Activated CD4-positive, alpha-beta T cell treated with anti-CD3 and anti-CD28 coated beads for 36 hours (primary cell): ENCODE data around the gene OFD1. TPM values are rescaled to one million over a fixed set of nuclear protein-coding genes. Genes with fewer than 3 reads are reported as not detected.

Source experiments
- ATAC-seq: fragments of 200-7000 bp; cut with Tn5 transposase; one replicate; pipeline ENCODE4 v1.10.0; 2021; ENCODE audit warnings: mild to moderate bottlenecking, moderate library complexity
- CTCF ChIA-PET: fragments of 350-600 bp; sonication (Branson Sonifier 250); formaldehyde crosslinking; loops from one replicate; lab custom pipeline; 2021; ENCODE audit warnings: antibody characterized with exemption; lab: Charles Lee
- POLR2A ChIA-PET: fragments of 350-600 bp; sonication (Branson Sonifier 250); formaldehyde crosslinking; loops from one replicate; lab custom pipeline; 2021; ENCODE audit warnings: antibody characterized with exemption, inconsistent platforms; lab: Charles Lee
- DNase-seq: peaks from one replicate; pipeline ENCODE4 v3.0.0-alpha.2; 2020
- H3K27ac Mint-ChIP-seq: one replicate; pipeline ENCODE4 v1.8.0; 2021; ENCODE audit warnings: mixed read lengths
- H3K27me3 Mint-ChIP-seq: one replicate; pipeline ENCODE4 v1.8.0; 2021; ENCODE audit warnings: mixed read lengths
- H3K36me3 Mint-ChIP-seq: one replicate; pipeline ENCODE4 v1.8.0; 2021; ENCODE audit warnings: low read depth, mixed read lengths
- H3K4me1 Mint-ChIP-seq: one replicate; pipeline ENCODE4 v1.8.0; 2021; ENCODE audit warnings: mixed read lengths
- H3K4me3 Mint-ChIP-seq: one replicate; pipeline ENCODE4 v1.8.0; 2021; ENCODE audit warnings: mild to moderate bottlenecking, moderate library complexity, mixed read lengths
- H3K9me3 Mint-ChIP-seq: one replicate; pipeline ENCODE4 v1.8.0; 2021; ENCODE audit warnings: low read depth, mixed read lengths
- intact Hi-C, 2 experiments: fragments of 100-400 bp; cut with DNase I in 1 of 2; cut with micrococcal nuclease in 1 of 2; formaldehyde crosslinking; loops; one replicate each; pipeline versions ENCODE4 v1.14.2 to v1.15.1; 2022 to 2024; cut with DNase I, micrococcal nuclease
- total RNA-seq, 2 experiments: library from RNA; stranded (reverse); gene quantifications; one replicate each; pipeline ENCODE4 v1.2.3, GENCODE V29; 2021

OFD1 gene
- total RNA-seq, 2 experiments from 2014 or later: 28.0 to 32.4 TPM

DNA sequence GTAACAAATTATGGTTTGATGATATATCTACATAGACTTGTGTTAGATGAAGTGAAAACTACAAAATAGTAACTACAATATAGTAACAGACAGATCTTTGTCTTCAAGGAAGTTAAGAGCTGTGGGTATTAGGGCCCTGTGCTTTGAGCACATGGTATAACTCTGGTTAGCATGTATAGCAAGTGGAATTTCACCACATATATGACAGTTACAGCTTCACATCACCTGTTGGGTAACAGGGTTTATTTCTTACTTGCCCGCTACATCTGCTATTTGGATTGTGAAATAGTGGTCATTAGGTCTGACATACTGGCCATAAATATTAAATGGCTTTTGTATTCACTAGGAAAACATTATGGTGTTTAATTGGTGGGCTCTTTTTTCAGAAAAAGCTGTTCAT, 20.2 kb downstream of the OFD1 start:
- Mint-ChIP-seq H3K27me3 (no peaks in the 10 kb centered on the region), H3K9me3 (no peaks in the 10 kb centered on the region), H3K36me3 (peaks cover 27% of the 10 kb centered on the region), H3K4me1 (peaks cover 18% of the 10 kb centered on the region), H3K27ac (peak overlapping the region; percentile 37), H3K4me3 (no peak overlapping the region)
- ChIA-PET POLR2A (no interaction called here), CTCF (interaction anchor here (0.5 to 1.3 kb wide), 6 partner anchors 8 to 1407 kb away, joined by 3 to 4 read pairs (median 3); no protein-coding TSS in a partner anchor)
- intact Hi-C loops: loop anchor here in 1 of 2 experiments (10.0 kb wide), 1 partner anchor 250 kb away; no protein-coding TSS in a partner anchor
- ATAC-seq: no peak
- no peak for DNase-seq

DNA sequence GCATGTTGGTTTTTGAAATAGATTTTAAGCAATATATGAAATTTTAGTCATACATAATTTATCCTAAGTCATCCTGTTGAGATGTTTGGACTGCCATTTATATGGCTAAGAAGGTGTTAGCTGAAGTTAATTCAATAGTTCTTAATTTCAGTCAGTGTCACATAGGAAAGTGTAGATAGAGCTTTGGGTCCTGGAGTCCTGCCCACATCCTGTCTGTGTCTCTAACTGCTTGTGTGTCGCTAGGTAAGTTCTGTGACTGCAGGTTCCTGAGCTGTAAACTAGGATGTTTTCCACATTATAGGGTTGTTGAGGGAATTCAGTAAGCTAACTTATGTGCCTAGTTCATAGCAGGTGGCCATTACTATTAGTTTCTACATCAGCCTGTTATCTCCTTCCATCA, 20.7 kb downstream of the OFD1 start:
- peaks cover 26% of the 10 kb centered on the region for H3K36me3 Mint-ChIP-seq
- POLR2A ChIA-PET: no interaction called here
- no peak for DNase-seq

DNA sequence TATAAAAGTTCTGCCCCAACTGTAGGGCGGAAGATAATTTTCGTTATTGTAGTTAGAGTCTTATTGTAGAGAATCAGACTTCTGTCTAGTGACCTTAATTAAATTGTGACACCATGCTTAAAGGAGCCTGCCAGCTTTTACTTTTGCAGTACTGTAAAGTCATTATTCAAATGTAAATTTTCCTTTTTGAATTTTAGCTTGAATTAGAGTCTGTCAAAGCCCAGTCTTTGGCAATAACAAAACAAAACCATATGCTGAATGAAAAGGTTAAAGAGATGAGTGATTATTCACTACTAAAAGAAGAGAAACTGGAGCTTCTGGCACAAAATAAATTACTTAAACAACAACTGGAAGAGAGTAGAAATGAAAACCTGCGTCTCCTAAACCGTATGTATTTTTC, 21.8 kb downstream of the OFD1 start:
- no peaks in the 10 kb centered on the region for H3K27me3 Mint-ChIP-seq
- DNase-seq (no peak), ATAC-seq (no peak)
- no peak overlapping the region for H3K27ac Mint-ChIP-seq
- no peaks in the 10 kb centered on the region for H3K9me3 Mint-ChIP-seq
- H3K4me1 Mint-ChIP-seq: peaks cover 16% of the 10 kb centered on the region
- CTCF ChIA-PET: no interaction called here
- no peak overlapping the region for H3K4me3 Mint-ChIP-seq
- intact Hi-C loops: loop anchor here in 1 of 2 experiments (10.0 kb wide), 1 partner anchor 252 kb away; no protein-coding TSS in a partner anchor
- POLR2A ChIA-PET: no interaction called here
- H3K36me3 Mint-ChIP-seq: peaks cover 31% of the 10 kb centered on the region

More for the DNA sequence above, 20.7 kb downstream of the OFD1 start:
- intact Hi-C loops: loop anchor here in 1 of 2 experiments (10.0 kb wide), 1 partner anchor 250 kb away; no protein-coding TSS in a partner anchor
- H3K27ac Mint-ChIP-seq: no peak overlapping the region
- ATAC-seq: no peak
- no peaks in the 10 kb centered on the region for H3K9me3 Mint-ChIP-seq
- H3K27me3 Mint-ChIP-seq: no peaks in the 10 kb centered on the region
- no peak overlapping the region for H3K4me3 Mint-ChIP-seq
- peaks cover 18% of the 10 kb centered on the region for H3K4me1 Mint-ChIP-seq
- CTCF ChIA-PET: interaction anchor here (0.6 to 1.3 kb wide), 5 partner anchors 9 to 1407 kb away, joined by 3 to 4 read pairs (median 3); no protein-coding TSS in a partner anchor

DNA sequence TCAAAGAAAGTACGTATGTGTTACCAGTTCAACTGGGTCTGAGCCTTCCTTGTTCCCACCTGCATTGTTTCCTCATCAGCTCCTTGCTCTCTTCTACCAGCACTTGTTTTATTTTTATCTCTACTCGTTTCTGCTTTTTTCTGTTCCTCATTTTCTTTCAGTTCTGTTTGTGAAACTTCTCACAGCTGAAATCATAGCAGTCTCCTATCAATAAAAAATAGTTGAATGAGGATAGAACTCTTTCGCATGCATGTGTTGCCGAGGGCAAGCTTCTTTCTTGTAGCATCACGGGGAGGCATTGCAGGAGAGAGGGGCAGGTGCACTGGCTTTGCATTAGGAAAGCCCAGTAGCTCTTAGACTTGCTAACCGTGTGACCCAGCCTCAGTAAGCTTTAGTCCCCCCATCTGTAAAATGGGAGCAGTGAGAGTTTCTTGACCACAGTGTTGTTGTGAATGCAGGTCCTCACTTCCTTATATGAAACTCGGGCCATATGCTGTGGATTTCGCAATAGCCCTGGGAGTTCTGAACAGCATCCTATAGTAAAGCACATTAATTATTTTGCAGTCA, 24.7 kb downstream of the OFD1 start:
- peaks cover 5% of the 10 kb centered on the region for H3K4me1 Mint-ChIP-seq
- no peak overlapping the region for H3K27ac Mint-ChIP-seq
- POLR2A ChIA-PET: no interaction called here
- no peak overlapping the region for H3K4me3 Mint-ChIP-seq
- no peaks in the 10 kb centered on the region for H3K9me3 Mint-ChIP-seq
- intact Hi-C loops: loop anchor here in 1 of 2 experiments (10.0 kb wide), 1 partner anchor 254 kb away; no protein-coding TSS in a partner anchor
- DNase-seq: no peak
- CTCF ChIA-PET: interaction anchor here (1.2 kb wide), 1 partner anchor 9 kb away, joined by 5 read pairs; no protein-coding TSS in a partner anchor
- ATAC-seq: no peak
- no peaks in the 10 kb centered on the region for H3K27me3 Mint-ChIP-seq
- H3K36me3 Mint-ChIP-seq: peaks cover 25% of the 10 kb centered on the region

DNA sequence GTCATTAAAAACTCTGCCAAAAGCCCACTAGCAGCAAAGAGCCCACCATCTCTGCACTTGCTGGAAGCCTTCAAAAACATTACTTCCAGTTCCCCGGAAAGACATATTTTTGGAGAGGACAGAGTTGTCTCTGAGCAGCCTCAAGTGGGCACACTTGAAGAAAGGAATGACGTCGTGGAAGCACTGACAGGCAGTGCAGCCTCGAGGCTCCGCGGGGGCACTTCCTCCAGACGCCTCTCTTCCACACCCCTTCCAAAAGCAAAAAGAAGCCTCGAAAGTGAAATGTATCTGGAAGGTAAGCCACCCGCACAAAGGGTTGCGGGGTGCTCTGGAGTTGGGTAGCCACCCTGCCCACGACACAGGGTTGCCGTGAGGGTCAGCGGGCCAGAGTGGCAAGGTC, 25.9 kb downstream of the OFD1 start:
- peaks cover 28% of the 10 kb centered on the region for H3K36me3 Mint-ChIP-seq
- intact Hi-C loops: no loop called here
- DNase-seq: no peak
- CTCF ChIA-PET: no interaction called here
- ATAC-seq: no peak
- no peak overlapping the region for H3K4me3 Mint-ChIP-seq
- H3K9me3 Mint-ChIP-seq: no peaks in the 10 kb centered on the region
- H3K27ac Mint-ChIP-seq: no peak overlapping the region
- H3K4me1 Mint-ChIP-seq: peaks cover 5% of the 10 kb centered on the region
- POLR2A ChIA-PET: no interaction called here
- H3K27me3 Mint-ChIP-seq: no peaks in the 10 kb centered on the region

DNA sequence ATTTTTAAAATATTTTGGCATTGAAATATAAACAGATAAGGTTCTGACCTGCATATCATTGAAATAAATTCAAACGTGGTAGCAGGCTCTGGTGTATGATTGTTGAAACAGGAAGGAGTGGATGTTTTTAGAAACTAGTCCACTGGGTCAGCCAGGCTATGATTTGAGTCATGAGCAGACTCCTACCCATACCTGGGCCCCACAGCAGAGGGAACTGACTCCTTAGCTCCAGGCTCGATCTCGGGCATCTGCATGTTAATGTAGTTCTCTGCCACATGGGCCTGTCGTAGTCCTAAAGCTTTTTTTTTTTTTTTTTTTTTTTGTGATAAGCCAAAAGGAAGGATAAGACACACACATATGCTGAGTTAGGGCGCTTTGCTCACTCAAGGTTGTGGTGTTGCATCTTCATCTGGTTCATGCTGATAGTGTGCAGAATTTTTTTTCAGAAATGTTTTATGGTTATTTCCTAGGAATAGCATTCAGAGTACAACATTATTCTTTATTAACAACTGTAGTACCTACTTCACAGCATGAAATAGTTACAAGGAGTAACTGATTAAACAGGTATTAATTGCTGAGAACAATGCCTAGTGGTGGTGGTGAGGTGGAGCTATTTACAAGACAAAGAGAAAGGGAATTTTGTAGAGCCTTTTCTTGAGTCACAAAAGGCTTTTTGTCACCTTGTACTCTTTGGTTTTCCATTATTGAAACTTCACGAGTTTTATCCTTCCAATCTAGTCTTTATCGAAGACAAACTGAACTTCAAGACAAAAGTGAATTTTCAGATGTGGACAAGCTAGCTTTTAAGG, 27.3 kb downstream of the OFD1 start:
- H3K27ac Mint-ChIP-seq: no peak overlapping the region
- POLR2A ChIA-PET: no interaction called here

DNA sequence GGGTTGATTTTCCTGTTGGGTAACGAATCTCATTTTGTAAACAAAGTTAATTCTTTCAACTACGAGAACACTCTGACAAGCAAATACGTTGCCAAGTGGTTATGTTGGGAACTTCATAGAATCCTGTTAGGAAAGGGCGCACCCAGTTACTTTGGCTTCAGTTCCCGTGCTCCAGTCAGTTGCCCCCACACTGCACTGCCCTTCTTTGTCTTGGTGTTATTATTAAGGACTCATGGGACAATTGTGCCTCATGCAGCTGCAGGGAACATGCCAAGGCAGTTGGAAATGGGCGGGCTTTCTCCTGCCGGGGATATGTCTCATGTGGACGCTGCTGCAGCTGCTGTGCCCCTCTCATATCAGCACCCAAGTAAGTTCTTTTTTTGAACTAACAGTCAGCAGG, 28.9 kb downstream of the OFD1 start:
- ChIA-PET POLR2A (no interaction called here), CTCF (interaction anchor here (2.3 kb wide), 1 partner anchor 14 kb away, joined by 5 read pairs; no protein-coding TSS in a partner anchor)
- peaks cover 5% of the 10 kb centered on the region for H3K4me1 Mint-ChIP-seq
- H3K27me3 Mint-ChIP-seq: no peaks in the 10 kb centered on the region
- H3K36me3 Mint-ChIP-seq: peaks cover 33% of the 10 kb centered on the region
- H3K4me3 Mint-ChIP-seq: no peak overlapping the region
- no peak overlapping the region for H3K27ac Mint-ChIP-seq
- H3K9me3 Mint-ChIP-seq: no peaks in the 10 kb centered on the region
- no peak for DNase-seq
- ATAC-seq: no peak
- intact Hi-C loops: no loop called here

More for the DNA sequence above, 27.3 kb downstream of the OFD1 start:
- H3K9me3 Mint-ChIP-seq: no peaks in the 10 kb centered on the region
- intact Hi-C loops: no loop called here
- peaks cover 37% of the 10 kb centered on the region for H3K36me3 Mint-ChIP-seq
- CTCF ChIA-PET: interaction anchor here (0.6 to 2.3 kb wide), 3 partner anchors 12 to 271 kb away, joined by 3 to 5 read pairs (median 3); partner anchors contain the start of genes OFD1 and TRAPPC2
- H3K27me3 Mint-ChIP-seq: no peaks in the 10 kb centered on the region
- H3K4me3 Mint-ChIP-seq: no peak overlapping the region
- ATAC-seq (peak; percentile 53), DNase-seq (peak; percentile 10)
- peaks cover 5% of the 10 kb centered on the region for H3K4me1 Mint-ChIP-seq

DNA sequence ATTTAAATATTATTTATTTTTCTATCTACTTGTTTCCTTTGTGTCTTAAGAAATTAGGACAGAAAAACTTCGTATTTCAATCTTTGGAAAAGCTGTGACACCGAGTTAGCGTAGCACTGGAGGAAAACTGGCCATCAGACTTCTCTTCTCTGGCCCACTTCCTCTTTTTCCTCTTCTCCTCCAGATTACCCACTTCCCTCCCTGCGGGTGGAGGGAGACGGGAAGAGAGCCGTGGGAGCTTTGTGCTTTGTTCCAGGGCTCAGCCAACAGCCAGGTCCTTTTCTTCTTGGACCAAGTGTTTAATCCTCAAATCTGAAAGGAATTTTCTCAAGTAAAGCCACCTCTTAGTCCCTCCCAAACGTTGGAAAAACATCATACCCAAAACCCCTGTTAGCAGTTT, 29.7 kb downstream of the OFD1 start:
- ATAC-seq (no peak), DNase-seq (no peak)
- POLR2A ChIA-PET: no interaction called here
- intact Hi-C loops: no loop called here
- no peaks in the 10 kb centered on the region for H3K27me3 Mint-ChIP-seq
- peaks cover 31% of the 10 kb centered on the region for H3K36me3 Mint-ChIP-seq
- CTCF ChIA-PET: interaction anchor here (0.8 kb wide), 1 partner anchor 249 kb away, joined by 3 read pairs; no protein-coding TSS in a partner anchor
- H3K4me3 Mint-ChIP-seq: no peak overlapping the region
- H3K4me1 Mint-ChIP-seq: peaks cover 5% of the 10 kb centered on the region
- no peaks in the 10 kb centered on the region for H3K9me3 Mint-ChIP-seq
- H3K27ac Mint-ChIP-seq: no peak overlapping the region

DNA sequence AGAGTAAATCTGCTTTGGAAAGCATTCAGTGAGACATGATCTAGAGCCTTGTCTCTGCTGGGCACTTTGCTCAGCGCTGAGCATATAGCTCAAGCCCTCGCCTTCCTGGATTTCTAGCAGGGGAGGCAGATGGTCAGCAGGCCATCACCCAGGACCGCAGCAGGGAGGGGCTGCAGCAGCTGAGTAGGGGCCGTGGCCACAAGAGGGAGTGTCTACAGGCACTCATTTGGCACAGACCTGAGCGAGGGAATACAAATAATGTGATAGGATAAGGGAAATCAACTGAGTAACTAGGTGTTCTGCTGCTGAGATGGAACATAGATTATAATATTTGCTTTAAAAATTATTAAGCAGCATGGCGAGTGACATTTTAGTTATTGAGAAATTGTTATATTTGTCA, 30.2 kb downstream of the OFD1 start:
- DNase-seq: no peak
- intact Hi-C loops: no loop called here
- CTCF ChIA-PET: interaction anchor here (0.8 kb wide), 1 partner anchor 248 kb away, joined by 3 read pairs; no protein-coding TSS in a partner anchor

DNA sequence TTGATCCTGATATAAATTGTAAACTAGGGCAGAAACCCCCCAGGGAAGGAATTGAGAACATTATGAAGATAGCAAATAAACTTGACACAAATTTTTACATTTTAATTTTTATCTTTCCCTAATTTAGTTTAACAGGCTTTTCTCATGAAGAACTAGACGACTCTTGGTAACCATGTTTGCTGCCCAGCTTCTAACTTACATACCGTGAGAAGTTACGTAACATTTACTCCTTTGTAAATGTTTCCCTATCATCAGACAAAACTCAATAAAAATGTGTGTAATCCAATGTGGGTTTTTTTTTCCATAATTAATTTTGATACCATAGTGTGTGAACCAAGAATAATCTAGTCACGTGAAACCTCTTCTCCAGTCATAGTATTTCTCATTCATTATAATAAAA, 34.4 kb downstream of the OFD1 start:
- intact Hi-C loops: no loop called here
- no peak overlapping the region for H3K27ac Mint-ChIP-seq
- ATAC-seq: no peak
- no peak for DNase-seq
- no peak overlapping the region for H3K4me3 Mint-ChIP-seq
- no peaks in the 10 kb centered on the region for H3K27me3 Mint-ChIP-seq
- ChIA-PET CTCF (interaction anchor here (0.6 kb wide), 1 partner anchor 11 kb away, joined by 3 read pairs; no protein-coding TSS in a partner anchor), POLR2A (no interaction called here)
- H3K36me3 Mint-ChIP-seq: peaks cover 30% of the 10 kb centered on the region
- H3K4me1 Mint-ChIP-seq: peaks cover 2% of the 10 kb centered on the region
- H3K9me3 Mint-ChIP-seq: no peaks in the 10 kb centered on the region

More for the DNA sequence above, 30.2 kb downstream of the OFD1 start:
- H3K27me3 Mint-ChIP-seq: no peaks in the 10 kb centered on the region
- H3K4me3 Mint-ChIP-seq: no peak overlapping the region
- no peak for ATAC-seq
- peaks cover 33% of the 10 kb centered on the region for H3K36me3 Mint-ChIP-seq
- no peak overlapping the region for H3K27ac Mint-ChIP-seq
- H3K4me1 Mint-ChIP-seq: peaks cover 5% of the 10 kb centered on the region
- no peaks in the 10 kb centered on the region for H3K9me3 Mint-ChIP-seq
- POLR2A ChIA-PET: no interaction called here

DNA sequence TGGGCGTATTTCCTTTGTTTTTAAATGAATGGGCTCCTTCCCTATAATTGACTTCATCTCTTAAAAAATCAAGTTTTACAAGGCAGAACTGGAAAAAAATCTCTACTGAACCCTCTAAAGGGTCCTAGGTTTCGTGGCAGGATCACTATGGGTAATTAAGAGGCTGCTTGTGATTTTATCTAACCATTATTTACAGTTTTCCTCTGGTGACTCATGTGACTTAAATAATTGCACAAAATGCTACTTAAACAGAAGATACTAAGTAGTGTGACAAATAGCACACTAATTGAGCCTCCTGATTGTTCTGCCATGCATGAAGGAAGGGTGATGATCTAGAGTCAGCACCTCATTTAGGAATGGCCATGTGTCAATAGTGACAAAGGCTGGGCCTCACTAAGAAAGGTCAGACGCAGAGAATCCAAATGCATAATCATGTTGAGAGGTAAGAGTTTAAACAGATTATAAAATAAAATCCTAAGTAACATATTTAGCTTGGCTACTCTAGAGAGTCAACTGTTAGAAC, 35.5 kb downstream of the OFD1 start:
- ATAC-seq (no peak), DNase-seq (no peak)
- POLR2A ChIA-PET: no interaction called here
- Mint-ChIP-seq H3K9me3 (no peaks in the 10 kb centered on the region), H3K4me3 (no peak overlapping the region), H3K27me3 (no peaks in the 10 kb centered on the region), H3K36me3 (peaks cover 32% of the 10 kb centered on the region), H3K27ac (no peak overlapping the region), H3K4me1 (peaks cover 2% of the 10 kb centered on the region)
- intact Hi-C loops: no loop called here
- CTCF ChIA-PET: interaction anchor here (0.5 to 0.6 kb wide), 2 partner anchors 18 to 262 kb away, joined by 3 read pairs; no protein-coding TSS in a partner anchor
